GM12872 (cell line): ENCODE data around the gene PLEKHA1.

ENCODE experiments used
- TF ChIP-seq, protein P1 (sequence below): IDR thresholded peaks from 3 replicates; pipeline ENCODE4 v1.5.1; 2011; ENCODE audit warnings: low read depth, mild to moderate bottlenecking, low read length, moderate library complexity; ENCODE audit not compliant: insufficient read depth

Gene PLEKHA1

DNA sequence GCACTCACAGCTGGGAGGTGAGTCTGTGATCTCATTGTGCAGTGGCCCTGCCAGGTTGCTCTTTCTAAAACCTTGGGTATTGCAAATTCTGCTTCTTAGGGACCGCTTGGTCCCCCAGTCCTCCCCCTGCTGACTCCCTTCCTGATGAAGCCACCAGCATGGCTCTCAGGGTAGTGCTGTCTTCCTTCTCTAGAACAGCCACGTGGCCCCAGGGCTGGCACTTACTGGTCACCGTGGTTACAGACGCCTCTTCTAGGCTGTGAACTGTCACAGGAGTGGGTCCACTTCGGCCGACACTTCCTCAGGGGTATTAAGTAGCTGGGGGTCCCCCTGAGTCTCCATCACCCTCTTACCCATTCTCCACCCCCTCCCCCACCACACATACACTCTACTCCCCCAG is 84.2 kb downstream of the PLEKHA1 start:
- TF ChIP-seq, protein P1, sequence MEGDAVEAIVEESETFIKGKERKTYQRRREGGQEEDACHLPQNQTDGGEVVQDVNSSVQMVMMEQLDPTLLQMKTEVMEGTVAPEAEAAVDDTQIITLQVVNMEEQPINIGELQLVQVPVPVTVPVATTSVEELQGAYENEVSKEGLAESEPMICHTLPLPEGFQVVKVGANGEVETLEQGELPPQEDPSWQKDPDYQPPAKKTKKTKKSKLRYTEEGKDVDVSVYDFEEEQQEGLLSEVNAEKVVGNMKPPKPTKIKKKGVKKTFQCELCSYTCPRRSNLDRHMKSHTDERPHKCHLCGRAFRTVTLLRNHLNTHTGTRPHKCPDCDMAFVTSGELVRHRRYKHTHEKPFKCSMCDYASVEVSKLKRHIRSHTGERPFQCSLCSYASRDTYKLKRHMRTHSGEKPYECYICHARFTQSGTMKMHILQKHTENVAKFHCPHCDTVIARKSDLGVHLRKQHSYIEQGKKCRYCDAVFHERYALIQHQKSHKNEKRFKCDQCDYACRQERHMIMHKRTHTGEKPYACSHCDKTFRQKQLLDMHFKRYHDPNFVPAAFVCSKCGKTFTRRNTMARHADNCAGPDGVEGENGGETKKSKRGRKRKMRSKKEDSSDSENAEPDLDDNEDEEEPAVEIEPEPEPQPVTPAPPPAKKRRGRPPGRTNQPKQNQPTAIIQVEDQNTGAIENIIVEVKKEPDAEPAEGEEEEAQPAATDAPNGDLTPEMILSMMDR: no peak

DNA sequence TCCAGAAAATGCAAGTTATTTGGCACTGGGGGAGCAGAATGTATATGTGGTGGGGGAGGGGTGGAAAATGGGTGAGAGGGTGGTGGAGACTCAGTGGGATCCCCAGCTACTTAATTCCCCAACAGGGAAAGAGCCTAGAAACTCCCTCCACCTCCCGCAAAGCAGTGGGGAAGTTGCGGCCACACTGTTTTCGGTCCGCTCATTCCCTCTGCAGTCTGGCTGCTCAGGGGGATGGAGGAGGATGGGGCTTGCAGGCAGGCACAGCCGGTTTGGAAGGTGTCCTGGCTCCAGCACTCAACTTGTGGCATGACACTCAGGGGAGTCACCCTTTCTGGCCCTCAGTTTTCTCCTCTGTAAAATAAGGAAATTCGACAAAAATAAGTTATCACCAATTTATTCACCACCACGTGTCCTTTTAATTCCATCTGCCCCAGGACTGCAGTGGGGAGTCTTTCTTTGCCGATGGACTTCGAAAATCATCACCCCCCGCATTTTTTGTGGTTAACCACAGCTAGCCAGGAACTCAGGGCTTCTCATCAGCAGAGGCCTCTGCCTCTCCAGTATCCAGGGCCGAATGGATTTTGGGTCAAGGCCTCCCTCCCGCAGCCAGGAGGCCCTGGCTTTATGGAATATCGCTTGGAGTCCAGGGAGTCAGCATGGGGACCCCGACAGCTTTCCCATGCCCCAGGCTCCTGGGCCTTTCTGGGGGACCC is 85.2 kb downstream of the PLEKHA1 start:
- TF ChIP-seq, protein P1: no peak

DNA sequence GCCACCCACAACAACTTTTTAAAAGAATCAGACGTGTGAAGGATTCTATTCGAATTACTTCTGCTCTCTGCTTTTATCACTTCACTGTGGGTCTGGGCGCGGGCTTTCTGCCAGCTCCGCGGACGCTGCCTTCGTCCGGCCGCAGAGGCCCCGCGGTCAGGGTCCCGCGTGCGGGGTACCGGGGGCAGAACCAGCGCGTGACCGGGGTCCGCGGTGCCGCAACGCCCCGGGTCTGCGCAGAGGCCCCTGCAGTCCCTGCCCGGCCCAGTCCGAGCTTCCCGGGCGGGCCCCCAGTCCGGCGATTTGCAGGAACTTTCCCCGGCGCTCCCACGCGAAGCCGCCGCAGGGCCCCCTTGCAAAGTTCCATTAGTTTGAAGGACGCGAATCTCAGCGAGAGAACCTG is 86.4 kb downstream of the PLEKHA1 start:
- TF ChIP-seq, protein P1: no peak

- TF ChIP-seq, protein P1: no peak
These were observed 86.8 kb downstream of the PLEKHA1 start, which contains the start of gene HTRA1 for GRCh38 chr10:122461367-122461728. HTRA1 (plus strand) TSS chr10:122461553; CDS start chr10:122461653, 100 bp downstream.

DNA sequence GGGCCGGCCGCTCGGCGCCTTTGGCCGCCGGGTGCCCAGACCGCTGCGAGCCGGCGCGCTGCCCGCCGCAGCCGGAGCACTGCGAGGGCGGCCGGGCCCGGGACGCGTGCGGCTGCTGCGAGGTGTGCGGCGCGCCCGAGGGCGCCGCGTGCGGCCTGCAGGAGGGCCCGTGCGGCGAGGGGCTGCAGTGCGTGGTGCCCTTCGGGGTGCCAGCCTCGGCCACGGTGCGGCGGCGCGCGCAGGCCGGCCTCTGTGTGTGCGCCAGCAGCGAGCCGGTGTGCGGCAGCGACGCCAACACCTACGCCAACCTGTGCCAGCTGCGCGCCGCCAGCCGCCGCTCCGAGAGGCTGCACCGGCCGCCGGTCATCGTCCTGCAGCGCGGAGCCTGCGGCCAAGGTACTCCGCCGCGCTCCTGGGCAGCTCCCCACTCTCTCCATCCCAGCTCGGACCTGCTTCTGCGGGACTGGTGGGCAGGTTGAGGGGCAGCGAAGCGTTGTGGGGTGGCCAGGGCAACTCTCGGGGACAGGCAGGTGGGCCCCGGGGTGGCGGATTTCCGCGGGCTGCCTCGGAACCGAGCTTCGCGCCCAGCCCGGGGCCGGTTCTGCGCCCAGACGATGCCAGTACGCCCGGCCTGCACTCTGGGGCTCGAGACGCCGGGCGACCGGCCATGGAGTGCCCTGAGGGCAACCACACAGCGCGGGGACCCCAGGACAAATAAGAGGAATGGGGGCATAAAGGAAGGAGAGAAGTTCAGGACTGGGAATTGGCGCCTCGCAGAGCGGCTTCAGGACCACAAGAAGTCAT is 87.4 kb downstream of the PLEKHA1 start:
- TF ChIP-seq, protein P1: no peak

- TF ChIP-seq, protein P1: no peak
These were observed 88.3 kb downstream of the PLEKHA1 start for GRCh38 chr10:122462533-122463465.
